ENCODE results near the gene LIPC. TPM values are rescaled to one million over a fixed set of nuclear protein-coding genes. Genes with fewer than 3 reads are reported as not detected.

Gene LIPC
- total RNA-seq, 1 experiment from 2014 or later = not detected

DNA sequence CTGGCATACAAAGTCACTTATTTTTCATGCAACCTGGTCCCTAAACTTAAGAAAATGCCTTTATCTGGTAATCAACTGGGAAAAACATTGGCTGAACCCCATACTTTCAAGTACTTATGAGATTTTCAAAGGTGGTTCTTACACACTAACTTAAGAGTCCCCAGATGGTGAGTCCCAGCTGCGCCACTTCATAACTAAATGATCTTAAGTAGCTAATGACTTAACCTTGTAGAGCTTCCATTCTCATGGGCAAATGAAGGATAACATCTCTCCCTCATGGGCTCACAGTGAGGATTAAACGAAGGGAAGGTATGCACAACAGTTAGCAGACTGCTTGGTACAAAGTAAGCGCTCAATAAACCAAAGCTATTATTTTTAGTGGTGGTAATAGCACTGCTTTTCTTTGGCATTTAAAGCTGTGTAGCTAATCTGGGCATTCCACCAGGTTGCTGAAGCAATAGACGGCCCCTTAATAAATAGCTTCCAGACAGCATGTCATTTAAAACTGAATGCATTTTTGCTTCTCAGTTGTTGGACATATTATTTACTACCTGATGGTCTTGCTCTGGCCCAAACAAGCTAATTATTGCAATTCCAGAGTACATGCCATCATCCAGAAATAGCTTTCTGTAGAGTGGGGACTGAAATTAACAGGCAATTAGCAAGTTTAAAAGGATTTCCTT is 55.4 kb downstream of the LIPC start:
- H3K4me2 ChIP-seq (ENCODE audit: low read length) = no peak overlapping the region
- no peak overlapping the region for H3K4me3 ChIP-seq (replicated peaks in 1 of 2; ENCODE audit: low read depth in 1 of 2, low read length in 2 of 2)
- no peak overlapping the region for H2AFZ ChIP-seq (ENCODE audit: low read depth, low read length, poor library complexity, severe bottlenecking)
- H3K36me3 ChIP-seq (ENCODE audit: control insufficient read depth in 1 of 2, insufficient read depth in 2 of 2, low read length in 2 of 2) = no peaks in the 10 kb centered on the region
- H3K79me2 ChIP-seq (ENCODE audit: insufficient read depth, low read length) = no peaks in the 10 kb centered on the region
- no peak for TF ChIP-seq CBX3 (IDR thresholded peaks at IDR 0.05; ENCODE audit: low read depth)
- TF ChIP-seq CEBPB (IDR thresholded peaks at IDR 0.05; ENCODE audit: low read depth) = no peak
- no peak for TF ChIP-seq ZNF274 (IDR thresholded peaks at IDR 0.05; ENCODE audit: low read depth, low read length)
- no peak for TF ChIP-seq POLR2AphosphoS5 (IDR thresholded peaks at IDR 0.05; ENCODE audit: low read depth, low read length)
- no peak for TF ChIP-seq REST (IDR thresholded peaks at IDR 0.05; ENCODE audit: low read depth)
- TF ChIP-seq FOSL1 (IDR thresholded peaks at IDR 0.05; ENCODE audit: low read depth) = no peak
- no peak for TF ChIP-seq SIN3A (IDR thresholded peaks at IDR 0.05; ENCODE audit: low read depth)
- TF ChIP-seq, protein P1, sequence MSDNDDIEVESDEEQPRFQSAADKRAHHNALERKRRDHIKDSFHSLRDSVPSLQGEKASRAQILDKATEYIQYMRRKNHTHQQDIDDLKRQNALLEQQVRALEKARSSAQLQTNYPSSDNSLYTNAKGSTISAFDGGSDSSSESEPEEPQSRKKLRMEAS (IDR thresholded peaks at IDR 0.05) = no peak
- no peak for TF ChIP-seq POLR2A (IDR thresholded peaks at IDR 0.05; ENCODE audit: borderline replicate concordance, extremely low read depth, insufficient read depth, insufficient read length)
- no peak for TF ChIP-seq SP1 (IDR thresholded peaks at IDR 0.05; ENCODE audit: low read depth)
- H3K4me1 ChIP-seq (ENCODE audit: control insufficient read depth in 1 of 2, insufficient read depth in 2 of 2, low read length in 2 of 2) = no peaks in the 10 kb centered on the region
- H3K27me3 ChIP-seq (ENCODE audit: insufficient read depth, low read length) = no peaks in the 10 kb centered on the region
- ChIA-PET RAD21 (ENCODE audit: low non-redundant PET in 1 of 2, low total read pairs in 2 of 2, uncharacterized antibody in 2 of 2, unreplicated experiment in 2 of 2) (no interaction called here), POLR2A (no interaction called here), CTCF (no interaction called here)
- no peak overlapping the region for H3K9ac ChIP-seq (ENCODE audit: low read length)
- no peaks in the 10 kb centered on the region; a peak in 1 of 4 replicates for H3K9me3 ChIP-seq (ENCODE audit: control insufficient read depth in 1 of 2, insufficient read depth in 1 of 2, low read depth in 1 of 2, low read length in 2 of 2)
- H3K9me2 ChIP-seq (ENCODE audit: insufficient read depth) = no peaks in the 10 kb centered on the region
- no peak for DNase-seq (ENCODE audit: low read depth, low spot score)
- no peak for ATAC-seq
- intact Hi-C loops (cut with micrococcal nuclease) = no loop called here
- H3K27ac ChIP-seq (ENCODE audit: low read depth, low read length) = no peak overlapping the region
- H4K20me1 ChIP-seq (ENCODE audit: insufficient read depth) = no peaks in the 10 kb centered on the region
- no TSS peak for BruUV-seq (replicated peaks)
